ENCODE measurements around the gene RBCK1.
"Not testable (repeated sequence)": the region's sequence is repeated elsewhere in the genome, so short reads cannot be mapped to it uniquely, and the experiment has no call there.

RBCK1 gene

GRCh38 chr20:407953-408842 is at the start of gene RBCK1:
Gene RBCK1, plus strand, starts transcription at chr20:408299. Its CDS starts 459 bp downstream, at chr20:408758.
- DNase-seq, result peak; percentile 80

- no peak for DNase-seq
Measured at GRCh38 chr20:358891-359555, 49.1 kb upstream of the RBCK1 start.

DNA sequence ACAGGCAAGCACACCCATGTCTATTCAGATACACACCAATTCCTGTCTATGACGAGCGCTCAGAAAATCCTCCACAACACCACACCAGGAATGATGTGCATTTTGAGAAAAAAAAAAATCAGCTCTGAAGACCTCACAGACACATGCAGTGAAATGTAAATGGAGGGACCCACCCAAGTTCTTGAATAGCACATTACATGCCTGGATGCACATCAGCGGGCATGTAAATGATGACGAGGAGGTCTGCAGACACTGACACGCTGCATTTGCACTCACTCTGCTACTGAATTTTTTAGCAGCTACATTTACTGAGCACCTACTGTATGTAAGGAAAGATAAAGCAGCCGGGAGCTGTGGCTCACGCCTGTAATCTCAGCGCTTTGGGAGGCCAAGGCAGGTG is 46.5 kb upstream of the RBCK1 start:
- no peak for DNase-seq

DNA sequence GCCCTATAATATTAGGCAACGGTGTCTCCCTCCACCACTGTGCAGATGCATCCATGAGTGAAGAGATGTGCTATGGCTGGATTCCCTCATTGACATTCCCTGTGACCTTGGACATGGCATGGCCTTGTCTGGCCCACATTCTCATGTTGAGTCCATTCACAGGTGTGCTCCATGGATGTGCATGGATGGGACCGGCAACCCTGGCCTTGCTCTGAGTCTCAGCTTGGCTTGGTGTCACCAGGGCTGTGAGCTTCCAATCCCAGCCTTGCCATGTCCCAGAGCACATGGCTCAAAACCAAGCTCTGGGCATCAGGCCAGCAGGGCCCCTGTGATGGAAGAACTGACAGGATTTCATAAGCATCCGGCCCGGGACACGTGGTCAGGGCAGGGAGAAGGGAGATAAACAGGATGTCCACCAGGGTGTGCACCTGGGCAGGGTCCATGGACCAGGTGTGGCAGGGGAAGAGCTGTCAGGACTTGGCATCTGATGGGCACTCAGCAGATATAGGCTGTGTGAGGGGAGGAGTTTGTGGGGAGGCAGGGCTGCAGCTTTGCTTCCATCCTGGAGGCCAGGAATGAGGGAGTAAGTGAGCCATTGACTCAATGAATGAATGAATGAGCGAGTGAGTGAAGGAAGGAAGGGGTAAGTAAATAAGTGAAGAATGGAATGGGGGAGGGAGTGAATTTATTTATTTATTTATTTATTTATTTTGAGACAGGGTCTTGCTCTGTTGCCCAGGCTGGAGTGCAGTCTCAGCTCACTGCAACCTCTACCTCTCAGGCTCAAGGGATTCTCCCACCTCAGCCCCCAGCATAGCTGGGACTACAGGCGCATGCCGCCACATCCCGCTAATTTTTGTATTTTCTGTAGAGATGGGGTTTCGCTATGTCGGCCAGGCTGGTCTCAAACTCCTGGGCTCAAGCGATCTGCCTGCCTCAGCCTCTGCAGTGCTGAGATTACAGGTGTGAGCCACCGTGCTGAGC is 45.5 kb upstream of the RBCK1 start:
- peak; percentile 31 for DNase-seq

DNA sequence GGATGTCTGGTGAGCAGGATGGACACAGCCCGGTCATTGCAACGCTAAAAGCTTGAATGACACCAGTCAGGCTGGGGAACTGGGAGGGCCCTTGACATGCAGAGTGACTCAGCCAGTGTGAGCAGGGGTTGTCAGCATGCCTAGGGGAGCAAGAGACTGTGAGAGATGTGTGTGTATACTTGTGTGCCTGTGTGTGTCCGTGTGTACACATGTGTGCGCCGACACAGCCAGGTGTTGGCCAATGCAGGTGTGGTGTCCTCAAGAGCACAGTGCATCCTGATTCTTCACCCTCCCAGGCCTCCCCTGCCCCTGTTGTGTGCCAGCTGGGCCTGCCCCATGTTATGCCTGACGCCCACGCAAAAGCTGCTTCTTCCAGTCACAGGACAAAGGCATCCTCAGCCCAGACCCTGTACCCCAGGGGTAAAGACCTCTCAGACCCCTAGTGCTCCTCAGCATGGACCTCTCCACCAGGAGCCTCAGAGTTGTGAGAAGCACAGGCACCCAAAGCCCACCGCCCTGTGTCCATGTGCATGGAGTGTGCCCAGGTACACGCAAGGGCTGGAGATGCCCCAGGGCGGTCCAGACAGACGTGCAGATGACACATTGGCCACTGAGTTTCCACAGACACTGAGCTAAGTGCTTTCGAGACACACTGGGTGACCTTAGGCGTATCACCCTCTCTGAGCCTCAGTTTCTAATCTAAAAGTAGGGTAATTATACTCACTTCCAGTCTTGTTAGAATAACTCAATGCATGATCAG is 44.6 kb upstream of the RBCK1 start:
- no peak for DNase-seq

DNA sequence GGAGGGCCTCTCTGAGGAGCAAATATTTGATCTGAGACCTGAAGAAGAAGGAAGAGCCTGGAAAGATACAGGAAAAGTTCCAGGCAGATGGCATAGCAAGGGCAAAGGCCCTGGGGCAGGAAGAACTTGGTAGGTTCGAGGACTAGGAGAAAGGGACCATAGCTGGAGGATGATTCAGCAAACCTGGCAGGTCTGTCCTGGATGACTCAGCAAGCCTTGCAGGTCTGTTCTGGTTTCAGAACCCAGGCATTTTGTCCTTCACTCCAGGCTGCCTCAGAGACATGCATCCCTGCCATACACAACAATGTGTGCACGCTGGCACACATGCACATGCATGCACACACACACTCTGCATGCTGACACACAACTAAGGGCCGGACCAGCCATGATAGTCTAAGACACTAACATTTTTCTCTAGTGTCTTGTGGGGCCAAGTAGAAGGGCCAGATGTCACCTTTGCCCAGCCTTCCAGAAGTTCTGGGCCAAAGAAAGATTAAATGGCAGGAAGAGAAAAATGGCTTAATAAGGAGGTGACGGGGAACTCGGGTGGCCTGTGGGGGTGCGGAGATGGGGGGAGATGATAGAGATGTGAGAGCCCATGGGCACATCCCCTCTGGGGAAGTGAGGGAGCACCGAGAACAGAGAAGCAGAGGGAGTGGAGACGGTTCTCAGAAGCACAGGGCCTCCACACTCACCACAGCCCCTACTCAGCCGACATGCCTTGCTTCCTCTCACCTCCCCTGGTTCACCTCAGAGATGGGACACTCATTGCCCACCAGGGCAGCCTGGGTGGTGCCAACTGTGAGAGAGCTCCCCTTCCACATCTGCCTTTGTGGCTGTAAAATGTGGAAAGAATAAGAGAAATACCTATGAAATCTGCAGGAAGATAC is 42.9 kb upstream of the RBCK1 start:
- no peak for DNase-seq

DNA sequence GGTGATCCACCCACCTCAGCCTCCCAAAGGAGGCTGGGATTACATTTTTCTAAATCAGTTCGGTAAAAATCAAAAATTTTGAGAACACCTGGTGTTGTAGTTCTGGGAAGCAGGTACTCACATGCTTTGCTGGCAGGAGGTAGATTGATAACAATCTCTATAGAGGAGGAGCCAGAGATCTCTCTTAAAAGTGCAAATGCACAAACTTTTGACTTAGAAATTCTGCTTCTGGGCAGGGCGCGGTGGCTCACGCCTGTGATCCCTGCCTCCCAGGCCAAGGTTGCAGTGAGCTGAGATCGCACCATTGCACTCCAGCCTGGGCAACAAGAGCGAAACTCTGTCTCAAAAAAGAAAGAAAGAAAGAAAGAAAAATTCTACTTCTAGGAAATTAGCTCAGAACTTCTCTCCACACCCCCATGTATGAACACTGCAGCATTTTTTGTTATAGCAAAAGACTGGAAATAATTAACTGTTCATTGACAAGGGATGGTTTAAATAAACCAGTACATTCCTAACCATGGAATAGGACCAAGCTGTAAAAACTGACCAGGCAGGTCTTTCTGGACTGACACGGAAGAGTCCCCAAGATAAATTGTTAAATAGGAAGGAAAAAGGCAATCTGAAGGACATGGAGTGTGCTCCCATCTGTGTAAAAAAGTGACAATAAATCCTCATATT is 41.9 kb upstream of the RBCK1 start:
- no peak for DNase-seq

GRCh38 chr20:366719-367485 is 41.2 kb upstream of the RBCK1 start:
- no peak for DNase-seq

- no peak for DNase-seq
Measured at GRCh38 chr20:367486-367887, 40.6 kb upstream of the RBCK1 start.

- DNase-seq, result no peak
Measured at GRCh38 chr20:368915-369314, 39.2 kb upstream of the RBCK1 start.

DNA sequence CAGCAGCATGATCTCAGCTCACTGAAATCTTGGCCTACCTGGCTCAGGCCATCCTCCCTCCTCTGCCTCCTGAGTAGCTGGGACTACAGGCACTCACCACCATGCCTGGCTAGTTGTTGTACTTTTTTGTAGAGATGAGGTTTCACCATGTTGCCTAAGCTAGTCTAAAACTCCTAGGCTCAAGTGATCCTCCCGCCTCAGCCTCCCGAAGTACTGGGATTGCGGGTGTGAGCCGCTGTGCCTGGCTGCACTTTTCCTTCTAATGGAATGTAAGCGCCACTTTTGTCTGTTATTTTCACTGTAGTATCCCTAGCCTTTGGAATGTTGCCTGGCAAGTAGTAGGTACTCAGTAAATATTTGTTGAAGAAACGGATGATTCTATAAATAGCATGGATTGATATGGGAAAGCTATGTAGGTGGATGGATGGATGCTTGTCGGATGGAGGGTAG is 37.9 kb upstream of the RBCK1 start:
- DNase-seq, result no peak

GRCh38 chr20:370977-371754 is 36.9 kb upstream of the RBCK1 start:
- no peak for DNase-seq

DNA sequence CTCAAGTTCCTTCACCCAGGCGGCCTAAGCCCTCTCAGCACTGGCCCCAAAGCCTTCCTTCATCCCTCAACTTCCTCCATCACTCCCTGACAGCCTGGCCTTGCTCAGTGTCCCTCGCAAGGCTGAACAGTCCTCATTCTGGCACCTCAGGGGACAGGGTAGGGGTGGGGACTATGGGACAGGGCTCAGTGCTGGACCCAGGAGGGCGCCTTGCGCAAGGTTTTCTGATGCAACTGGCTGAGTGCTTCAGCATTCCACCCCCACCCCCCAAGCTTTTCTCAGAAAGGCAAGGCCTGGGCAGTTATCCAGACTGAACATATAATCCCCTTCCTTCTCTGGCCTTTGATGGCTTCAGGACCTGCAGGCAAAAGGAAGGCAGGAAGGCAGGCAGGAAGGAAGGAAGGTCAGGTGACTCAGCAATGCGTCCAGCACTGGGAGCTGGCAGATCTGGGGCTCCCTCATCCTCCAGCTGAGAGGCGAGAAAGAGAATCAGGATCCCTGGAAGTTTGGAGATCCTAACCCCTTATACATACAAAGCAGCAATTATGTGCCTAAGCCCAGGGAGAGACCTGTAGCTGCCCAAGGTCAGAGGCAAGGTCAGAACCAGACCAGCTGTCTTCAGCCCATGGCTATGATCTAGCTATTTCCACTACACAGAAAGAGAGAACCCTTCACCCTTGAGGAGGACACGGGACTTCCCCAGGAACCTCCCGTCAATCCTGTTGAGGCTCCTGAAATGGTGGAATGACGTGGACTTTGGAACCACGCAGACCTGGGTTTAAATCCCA is 36.1 kb upstream of the RBCK1 start:
- DNase-seq, result no peak

- DNase-seq, result not testable (repeated sequence)
Measured at GRCh38 chr20:372543-373082, 35.5 kb upstream of the RBCK1 start.

GRCh38 chr20:373171-373890 is 34.8 kb upstream of the RBCK1 start:
- DNase-seq, result no peak

- no peak for DNase-seq
Measured at GRCh38 chr20:375265-375889, 32.7 kb upstream of the RBCK1 start.

- DNase-seq, result no peak
Measured at GRCh38 chr20:376089-376488, 32.0 kb upstream of the RBCK1 start.

All from NCI-H1436 (cell line).